Measurements from ENCODE around the gene ST8SIA6. TPM values are rescaled to one million over a fixed set of nuclear protein-coding genes. Genes with fewer than 3 reads are reported as not detected.
"Not testable (repeated sequence)": the region's sequence is repeated elsewhere in the genome, so short reads cannot be mapped to it uniquely, and the experiment has no call there.

The ST8SIA6 gene
- total RNA-seq, 2 donors from 2014 or later, result 1.5 to 8.9 TPM

- H3K4me3 ChIP-seq, result no peak overlapping the region
- no peak for TF ChIP-seq CTCF (IDR thresholded peaks at IDR 0.05)
- no peak for DNase-seq (ENCODE audit: low spot score)
- peaks cover 17% of the 10 kb centered on the region for H3K9me3 ChIP-seq
- no peaks in the 10 kb centered on the region for H3K36me3 ChIP-seq
- no peak for ATAC-seq (ENCODE audit: insufficient number of reproducible peaks, low FRiP score, low read depth)
- no peak overlapping the region for H3K27ac ChIP-seq
- H3K4me1 ChIP-seq (ENCODE audit: control insufficient read depth in 1 of 2, low read depth in 2 of 2), result peaks cover 13 to 17% of the 10 kb centered on the region in 2 donors
- no peaks in the 10 kb centered on the region for H3K27me3 ChIP-seq (replicated peaks; ENCODE audit: insufficient read depth)
These were observed 4.4 kb downstream of the ST8SIA6 start for GRCh38 chr10:17450024-17450423.

- Histone ChIP-seq H3K4me1 (ENCODE audit: control insufficient read depth in 1 of 2, low read depth in 2 of 2) (no peaks in the 10 kb centered on the region), H3K27ac (no peak overlapping the region), H3K27me3 (replicated peaks; ENCODE audit: insufficient read depth) (no peaks in the 10 kb centered on the region), H3K4me3 (no peak overlapping the region), H3K36me3 (no peaks in the 10 kb centered on the region), H3K9me3 (peaks cover 17% of the 10 kb centered on the region)
- no peak for TF ChIP-seq CTCF (IDR thresholded peaks at IDR 0.05)
- ATAC-seq (ENCODE audit: insufficient number of reproducible peaks, low FRiP score, low read depth) (no peak), DNase-seq (ENCODE audit: low spot score) (no peak)
These were observed 8.9 kb downstream of the ST8SIA6 start for GRCh38 chr10:17445400-17445998.

DNA sequence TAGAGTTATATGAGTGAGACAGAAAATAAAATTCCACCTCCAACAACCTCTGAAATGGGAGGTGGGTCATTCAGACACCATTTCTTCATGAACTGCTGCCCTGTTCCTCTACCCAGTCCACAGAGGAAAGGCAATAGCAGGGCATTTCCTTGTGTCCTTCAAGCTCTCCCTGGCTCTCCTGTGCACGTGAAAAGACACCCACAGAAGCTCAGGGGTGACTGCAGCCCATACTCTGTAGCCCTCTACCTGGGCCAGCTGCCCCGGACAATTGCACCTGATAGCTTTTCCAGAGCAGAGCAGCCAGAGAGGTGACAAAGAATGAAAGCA lies 10.0 kb downstream of the ST8SIA6 start:
- H3K27me3 ChIP-seq (replicated peaks; ENCODE audit: insufficient read depth), result no peaks in the 10 kb centered on the region
- no peaks in the 10 kb centered on the region for H3K36me3 ChIP-seq
- TF ChIP-seq CTCF (IDR thresholded peaks at IDR 0.05), result no peak
- DNase-seq (ENCODE audit: low spot score) (no peak), ATAC-seq (ENCODE audit: insufficient number of reproducible peaks, low FRiP score, low read depth) (no peak)
- no peaks in the 10 kb centered on the region for H3K4me1 ChIP-seq (ENCODE audit: control insufficient read depth in 1 of 2, low read depth in 2 of 2)
- peaks cover 13% of the 10 kb centered on the region for H3K9me3 ChIP-seq
- no peak overlapping the region for H3K27ac ChIP-seq
- H3K4me3 ChIP-seq, result no peak overlapping the region

DNA sequence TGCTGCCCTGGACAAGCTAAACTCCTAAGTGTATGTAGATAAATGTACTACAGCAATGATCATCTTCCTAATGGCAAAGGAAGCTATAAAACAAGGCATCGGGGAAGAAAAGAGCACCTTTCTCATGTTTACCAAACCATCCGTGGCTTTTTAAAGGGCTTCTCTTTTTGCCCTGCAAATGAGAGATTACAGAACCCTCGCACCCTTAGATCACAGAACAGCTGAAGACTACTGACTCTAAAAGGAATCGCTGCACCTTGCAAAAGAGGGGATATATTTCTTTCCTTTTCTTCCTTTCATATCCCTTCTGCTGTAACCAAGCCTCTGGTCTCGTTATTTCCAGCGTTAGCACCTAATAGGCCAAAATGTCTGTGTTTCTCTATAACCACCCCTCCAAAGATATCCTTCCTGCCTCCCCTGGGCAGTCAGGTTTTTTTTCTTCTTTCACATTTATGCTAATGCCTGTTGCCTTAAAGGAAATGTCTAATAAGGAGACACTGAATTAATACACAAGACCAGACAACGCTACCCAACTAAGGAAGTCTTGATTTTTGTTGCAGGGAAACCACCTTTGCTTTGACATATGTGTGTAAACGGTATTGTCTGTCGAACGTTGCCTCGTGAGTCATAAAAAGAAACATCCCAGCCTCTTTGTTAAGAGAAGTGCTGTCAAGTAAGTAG lies 10.5 kb downstream of the ST8SIA6 start:
- no peaks in the 10 kb centered on the region for H3K27me3 ChIP-seq (replicated peaks; ENCODE audit: insufficient read depth)
- no peak for ATAC-seq (ENCODE audit: insufficient number of reproducible peaks, low FRiP score, low read depth)

DNA sequence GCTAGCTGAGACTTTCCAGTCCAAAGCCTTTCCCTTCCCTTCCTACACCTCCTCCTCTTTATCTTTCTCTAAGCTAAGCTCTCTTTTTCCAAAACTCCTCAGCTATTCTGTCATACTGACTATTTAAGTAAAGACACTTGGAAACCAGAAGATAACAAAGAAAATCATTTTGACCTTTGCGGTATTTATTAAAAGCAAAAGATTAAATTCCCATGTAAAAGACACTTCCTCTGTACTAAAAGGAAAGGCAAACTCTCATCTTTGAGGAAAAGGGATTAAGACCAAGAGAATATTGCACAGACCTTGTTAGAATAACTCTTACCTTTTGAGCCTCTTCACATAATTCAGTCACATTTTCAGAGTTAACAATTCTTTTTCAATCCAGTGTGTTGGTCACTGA lies 15.8 kb downstream of the ST8SIA6 start:
- no peak for ATAC-seq (ENCODE audit: insufficient number of reproducible peaks, low FRiP score, low read depth)

More for the DNA sequence above, 10.5 kb downstream of the ST8SIA6 start:
- TF ChIP-seq CTCF (IDR thresholded peaks at IDR 0.05), result no peak
- DNase-seq (ENCODE audit: low spot score), result no peak
- Histone ChIP-seq H3K27ac (no peak overlapping the region), H3K9me3 (peaks cover 10% of the 10 kb centered on the region), H3K36me3 (no peaks in the 10 kb centered on the region), H3K4me1 (ENCODE audit: control insufficient read depth in 1 of 2, low read depth in 2 of 2) (no peaks in the 10 kb centered on the region), H3K4me3 (no peak overlapping the region)

DNA sequence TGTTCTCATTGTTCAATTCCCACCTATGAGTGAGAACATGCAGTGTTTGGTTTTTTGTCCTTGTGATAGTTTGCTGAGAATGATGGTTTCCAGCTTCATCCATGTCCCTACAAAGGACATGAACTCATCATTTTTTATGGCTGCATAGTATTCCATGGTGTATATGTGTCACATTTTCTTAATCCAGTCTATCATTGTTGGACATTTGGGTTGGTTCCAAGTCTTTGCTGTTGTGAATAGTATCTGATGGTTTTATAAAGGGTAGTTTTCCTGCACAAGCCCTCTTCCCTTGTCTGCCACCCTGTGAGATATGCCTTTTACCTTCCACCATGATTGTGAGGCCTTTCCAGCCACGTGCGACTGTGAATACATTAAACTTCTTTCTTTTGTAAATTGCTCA lies 17.8 kb downstream of the ST8SIA6 start:
- not testable (repeated sequence) for H3K9me3 ChIP-seq; DNase-seq (ENCODE audit: low spot score); ATAC-seq (ENCODE audit: insufficient number of reproducible peaks, low FRiP score, low read depth); H3K27ac ChIP-seq; H3K36me3 ChIP-seq; H3K4me3 ChIP-seq; H3K27me3 ChIP-seq (replicated peaks; ENCODE audit: insufficient read depth)
- H3K4me1 ChIP-seq (ENCODE audit: control insufficient read depth in 1 of 2, low read depth in 2 of 2), result peaks cover 0 to 15% of the 10 kb centered on the region in 2 donors

More for the DNA sequence above, 15.8 kb downstream of the ST8SIA6 start:
- TF ChIP-seq CTCF (IDR thresholded peaks at IDR 0.05), result no peak
- H3K9me3 ChIP-seq, result no peaks in the 10 kb centered on the region
- H3K36me3 ChIP-seq, result no peaks in the 10 kb centered on the region
- no peak for DNase-seq (ENCODE audit: low spot score)
- peaks cover 0 to 11% of the 10 kb centered on the region in 2 donors for H3K4me1 ChIP-seq (ENCODE audit: control insufficient read depth in 1 of 2, low read depth in 2 of 2)
- no peaks in the 10 kb centered on the region for H3K27me3 ChIP-seq (replicated peaks; ENCODE audit: insufficient read depth)
- H3K27ac ChIP-seq, result no peak overlapping the region
- H3K4me3 ChIP-seq, result no peak overlapping the region

Data from thoracic aorta (tissue), 2 donors.